T-cell (primary cell): Measurements from ENCODE around the gene KATNAL2. TPM values are rescaled to one million over a fixed set of nuclear protein-coding genes. Genes with fewer than 3 reads are reported as not detected.

ENCODE experiments used
- ATAC-seq, 4 experiments: fragments of 200-7000 bp in 3 of 4; fragments of 150-1000 bp in 1 of 4; cut with Tn5 transposase; replicated peaks in 1 of 4; 1 replicate in 3 of 4; 2 replicates in 1 of 4; pipeline ENCODE4 v1.10.0; 2021; ENCODE audit warnings: moderate library complexity in 3 of 4, mild to moderate bottlenecking in 2 of 4, moderate number of reproducible peaks in 1 of 4
- CTCF ChIA-PET, 2 donors: fragments of 300-600 bp; sonication (Branson Sonifier 250); formaldehyde crosslinking; loops; one replicate each; lab custom pipeline; 2022; ENCODE audit warnings: antibody characterized with exemption in 2 of 2; lab: Charles Lee
- POLR2A ChIA-PET, 2 donors: fragments of 300-600 bp; sonication (Branson Sonifier 250); formaldehyde crosslinking; loops; one replicate each; lab custom pipeline; 2022; ENCODE audit warnings: antibody characterized with exemption in 2 of 2; lab: Charles Lee
- DNase-seq, 35 experiments: peaks; one replicate each; pipeline versions ENCODE4 v3.0.0 to v3.0.0-alpha.2; 2013 to 2023
- H3K27ac ChIP-seq: one replicate; pipeline ENCODE4 v1.5.1; 2013; ENCODE audit warnings: low read length
- H3K27me3 ChIP-seq, 2 experiments: replicated peaks in 1 of 2; 1 replicate in 1 of 2; 2 replicates in 1 of 2; pipeline versions ENCODE4 v1.6.1 to v1.7.0; 2013; ENCODE audit warnings: low read length in 1 of 2, mixed read lengths in 1 of 2; ENCODE audit not compliant: control insufficient read depth in 2 of 2, insufficient read depth in 2 of 2; ENCODE audit errors: extremely low read depth in 1 of 2
- H3K36me3 ChIP-seq, 2 donors: 1 replicate in 1 of 2; 2 replicates in 1 of 2; pipeline versions ENCODE4 v1.6.1 to v1.7.0; 2013; ENCODE audit warnings: low read length in 1 of 2; ENCODE audit not compliant: control insufficient read depth in 2 of 2, insufficient read depth in 1 of 2; ENCODE audit errors: extremely low read depth in 1 of 2
- H3K4me1 ChIP-seq, 2 experiments: 1 replicate in 1 of 2; 2 replicates in 1 of 2; pipeline versions ENCODE4 v1.6.1 to v1.7.0; 2013; ENCODE audit warnings: low read length in 2 of 2, mixed read lengths in 1 of 2; ENCODE audit not compliant: insufficient read depth in 2 of 2, control insufficient read depth in 1 of 2; ENCODE audit errors: extremely low read depth in 1 of 2
- H3K4me3 ChIP-seq, 2 donors: 1 replicate in 1 of 2; 2 replicates in 1 of 2; pipeline versions ENCODE4 v1.5.1 to v1.7.0; 2013; ENCODE audit warnings: mild to moderate bottlenecking in 2 of 2, low read length in 1 of 2, moderate library complexity in 1 of 2; ENCODE audit not compliant: control insufficient read depth in 1 of 2; ENCODE audit errors: extremely low read depth in 1 of 2
- H3K9me3 ChIP-seq: 2 replicates; pipeline ENCODE4 v1.7.0; 2013
- H3K27ac Mint-ChIP-seq, 2 donors: one replicate each; pipeline ENCODE4 v1.8.0; 2020 to 2021; ENCODE audit warnings: mild to moderate bottlenecking in 2 of 2, mixed read lengths in 2 of 2
- H3K27me3 Mint-ChIP-seq, 2 donors: one replicate each; pipeline ENCODE4 v1.8.0; 2021 to 2022; ENCODE audit warnings: mixed read lengths in 2 of 2
- H3K36me3 Mint-ChIP-seq: one replicate; pipeline ENCODE4 v1.8.0; 2021; ENCODE audit warnings: mixed read lengths
- H3K4me1 Mint-ChIP-seq, 3 donors: one replicate each; pipeline ENCODE4 v1.8.0; 2020 to 2022; ENCODE audit warnings: mixed read lengths in 3 of 3, mild to moderate bottlenecking in 1 of 3
- H3K4me3 Mint-ChIP-seq, 3 donors: one replicate each; pipeline ENCODE4 v1.8.0; 2020 to 2022; ENCODE audit warnings: mild to moderate bottlenecking in 3 of 3, mixed read lengths in 3 of 3, moderate library complexity in 3 of 3
- H3K9me3 Mint-ChIP-seq, 3 donors: one replicate each; pipeline ENCODE4 v1.8.0; 2020 to 2022; ENCODE audit warnings: mixed read lengths in 3 of 3
- WGBS: methylation state at CpG from one replicate; pipeline ENCODE4 v1.1.5; 2013; ENCODE audit warnings: missing lambda C conversion rate; ENCODE audit not compliant: insufficient coverage; 5-methylcytosine and 5-hydroxymethylcytosine counted together
- total RNA-seq, 35 experiments: library from RNA in 6 of 35; stranded (reverse) in 6 of 35; fragments of 120-200 nt in 1 of 35; gene quantifications; one replicate each; pipeline versions ENCODE4 v1.2.1 to v1.2.4 and lab custom pipeline; 2013 to 2026

Gene KATNAL2
- total RNA-seq, 5 donors from 2014 or later (not counting 1 experiment from before 2014, with no cell fraction given) = 0.53 to 1.7 (median 0.99) TPM; not detected in 1

DNA sequence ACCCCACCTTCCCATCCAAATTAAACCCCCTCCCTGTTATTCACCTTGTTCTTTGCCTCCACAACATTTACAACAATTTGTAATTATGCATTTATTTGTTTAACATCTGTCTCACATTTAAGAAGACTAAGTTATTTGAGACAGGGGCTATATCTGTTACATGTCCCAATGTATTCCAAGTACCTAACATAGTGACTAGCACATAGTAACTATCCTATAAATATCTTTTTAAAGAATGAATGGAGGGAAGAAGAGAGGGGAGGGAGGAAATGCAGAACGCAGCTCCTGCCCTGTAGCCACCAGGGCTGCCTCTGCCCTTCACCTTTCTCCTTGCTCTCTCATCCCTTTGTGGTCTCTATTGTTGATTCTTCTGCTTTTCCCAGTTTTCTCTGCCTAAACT lies 192.3 kb downstream of the KATNAL2 start:
- no peaks in the 10 kb centered on the region for H3K27me3 Mint-ChIP-seq
- ATAC-seq (no peak), DNase-seq (no peak)
- no CpG with 5 or more reads among the region's 1 CpG for WGBS
- no peak overlapping the region for H3K27ac Mint-ChIP-seq
- no peaks in the 10 kb centered on the region for H3K4me1 Mint-ChIP-seq
- CTCF ChIA-PET = interaction anchor here in 1 of 2 donors (1.0 kb wide), 1 partner anchor 95 kb away, joined by 3 read pairs; no protein-coding TSS in a partner anchor
- POLR2A ChIA-PET = no interaction called here
- H3K9me3 ChIP-seq = no peaks in the 10 kb centered on the region
- no peak overlapping the region for H3K27ac ChIP-seq
- no peaks in the 10 kb centered on the region for H3K9me3 Mint-ChIP-seq
- no peak overlapping the region for H3K4me3 Mint-ChIP-seq
- H3K36me3 ChIP-seq = peaks cover 6 to 62% of the 10 kb centered on the region in 2 donors
- no peaks in the 10 kb centered on the region for H3K4me1 ChIP-seq
- H3K36me3 Mint-ChIP-seq = peaks cover 61% of the 10 kb centered on the region
- H3K4me3 ChIP-seq = no peak overlapping the region
- H3K27me3 ChIP-seq = no peaks in the 10 kb centered on the region

DNA sequence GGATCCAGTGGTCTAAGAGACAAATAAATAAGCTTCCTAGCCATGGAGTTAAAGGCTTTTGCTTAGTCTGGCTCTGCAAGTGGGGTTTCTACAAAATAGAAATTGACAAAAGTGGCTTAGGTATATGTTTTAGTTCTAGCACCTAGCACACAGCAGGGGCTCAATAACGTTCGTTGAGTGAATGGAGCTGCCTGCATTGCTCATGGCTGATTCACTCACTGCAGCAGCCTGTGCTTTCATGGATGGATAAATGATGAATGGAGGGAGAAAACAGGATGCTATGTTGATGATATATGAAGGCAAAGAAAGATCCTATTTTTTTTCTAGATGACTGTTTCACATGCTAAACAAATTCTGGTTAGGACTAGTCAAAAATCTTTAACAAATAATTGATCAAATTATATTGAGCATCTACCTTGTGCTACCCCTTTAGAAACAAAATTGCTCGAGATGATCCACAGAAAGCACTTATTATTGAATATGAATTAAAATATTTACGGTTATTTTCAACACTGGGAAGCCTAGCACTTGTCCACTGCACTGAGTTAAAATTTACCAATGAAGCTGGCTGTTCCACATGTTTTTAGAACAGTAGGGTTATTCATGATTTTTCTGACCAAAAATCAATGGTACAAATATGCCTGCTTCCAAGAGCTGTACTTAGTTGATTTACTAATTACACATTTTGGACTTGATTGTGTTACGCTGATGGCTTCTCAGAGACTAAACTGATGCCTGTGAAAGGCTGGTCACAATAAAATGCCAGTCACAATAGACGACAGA lies 193.3 kb downstream of the KATNAL2 start:
- peaks cover 6 to 65% of the 10 kb centered on the region in 2 donors for H3K36me3 ChIP-seq
- no peak overlapping the region for H3K27ac Mint-ChIP-seq
- H3K9me3 Mint-ChIP-seq = no peaks in the 10 kb centered on the region

DNA sequence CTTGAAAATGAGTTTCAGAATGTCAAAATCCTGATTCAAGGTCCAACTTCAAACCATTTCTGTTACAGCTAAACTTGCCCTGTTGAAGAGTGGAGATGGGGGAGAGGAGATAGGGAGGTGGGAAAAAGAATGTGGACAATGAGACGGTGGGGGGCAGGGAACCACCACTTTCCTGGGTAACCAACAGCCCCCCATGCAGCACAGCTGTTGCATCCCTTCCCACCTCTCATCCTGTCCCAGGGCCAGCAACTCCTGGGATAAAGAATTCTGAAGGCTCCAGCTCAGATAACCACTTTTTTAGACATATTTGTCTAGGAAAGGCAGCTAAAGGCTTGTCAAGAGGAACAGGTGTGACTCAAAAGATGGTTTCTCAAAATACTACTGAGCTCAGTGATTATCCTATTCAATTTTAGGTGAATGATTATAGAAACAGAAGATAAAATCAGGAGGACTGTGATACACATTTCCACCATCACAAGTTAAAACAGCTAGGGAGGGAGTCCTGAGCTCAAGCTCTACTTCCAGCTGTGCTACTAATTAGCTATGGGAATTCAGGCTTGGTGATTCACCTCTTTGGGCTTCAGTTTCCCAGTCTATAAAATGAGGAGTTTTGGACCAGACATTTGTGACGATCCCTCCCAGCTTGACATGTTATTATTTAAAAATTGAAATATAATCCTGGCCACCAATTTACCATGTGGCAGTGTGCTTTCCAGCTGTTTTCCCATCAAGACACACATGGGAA lies 196.6 kb downstream of the KATNAL2 start:
- Mint-ChIP-seq H3K4me3 (no peak overlapping the region), H3K36me3 (peaks cover 67% of the 10 kb centered on the region), H3K27me3 (no peaks in the 10 kb centered on the region), H3K27ac (no peak overlapping the region), H3K4me1 (no peaks in the 10 kb centered on the region), H3K9me3 (no peaks in the 10 kb centered on the region)
- no peak overlapping the region for H3K4me3 ChIP-seq
- H3K27me3 ChIP-seq = no peaks in the 10 kb centered on the region
- DNase-seq (no peak), ATAC-seq (no peak)
- WGBS = no CpG with 5 or more reads among the region's 2 CpGs
- no peaks in the 10 kb centered on the region for H3K4me1 ChIP-seq
- POLR2A ChIA-PET = no interaction called here
- peaks cover 6 to 49% of the 10 kb centered on the region in 2 donors for H3K36me3 ChIP-seq
- CTCF ChIA-PET = interaction anchor here (1.1 kb wide), 3 partner anchors 10 to 12 kb away, joined by 3 to 4 read pairs (median 3); no protein-coding TSS in a partner anchor
- no peak overlapping the region for H3K27ac ChIP-seq
- no peaks in the 10 kb centered on the region for H3K9me3 ChIP-seq

More for the DNA sequence above, 193.3 kb downstream of the KATNAL2 start:
- 97% methylated on average over 3 of the region's 6 CpGs for WGBS
- Mint-ChIP-seq H3K27me3 (no peaks in the 10 kb centered on the region), H3K4me3 (no peak overlapping the region), H3K36me3 (peaks cover 63% of the 10 kb centered on the region), H3K4me1 (no peaks in the 10 kb centered on the region)
- POLR2A ChIA-PET = no interaction called here
- CTCF ChIA-PET = interaction anchor here in 1 of 2 donors (0.7 to 0.8 kb wide), 2 partner anchors 98 to 638 kb away, joined by 3 read pairs; no protein-coding TSS in a partner anchor
- DNase-seq = no peak
- no peaks in the 10 kb centered on the region for H3K9me3 ChIP-seq
- no peaks in the 10 kb centered on the region for H3K4me1 ChIP-seq
- no peaks in the 10 kb centered on the region for H3K27me3 ChIP-seq
- ATAC-seq = no peak
- no peak overlapping the region for H3K27ac ChIP-seq
- H3K4me3 ChIP-seq = no peak overlapping the region

DNA sequence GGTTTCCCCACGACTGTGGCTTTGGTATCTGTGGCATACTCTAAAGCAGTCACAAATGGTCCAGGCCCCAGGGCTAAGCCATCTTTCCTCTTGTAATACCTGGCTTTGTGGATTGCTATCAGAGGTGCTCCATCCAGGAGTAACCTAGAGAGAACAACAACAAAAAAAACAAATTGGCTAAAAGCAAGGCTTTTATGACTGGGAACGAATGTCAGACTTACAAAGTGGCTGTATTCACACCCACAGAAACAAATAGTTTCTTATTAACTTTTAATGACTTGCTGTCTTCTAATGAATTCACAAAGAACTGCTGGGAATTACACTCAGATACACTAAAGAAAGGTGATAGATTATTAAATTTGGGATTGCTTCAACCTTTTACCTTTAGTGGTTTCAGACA lies 197.8 kb downstream of the KATNAL2 start:
- H3K4me1 ChIP-seq = no peaks in the 10 kb centered on the region
- CTCF ChIA-PET = no interaction called here

DNA sequence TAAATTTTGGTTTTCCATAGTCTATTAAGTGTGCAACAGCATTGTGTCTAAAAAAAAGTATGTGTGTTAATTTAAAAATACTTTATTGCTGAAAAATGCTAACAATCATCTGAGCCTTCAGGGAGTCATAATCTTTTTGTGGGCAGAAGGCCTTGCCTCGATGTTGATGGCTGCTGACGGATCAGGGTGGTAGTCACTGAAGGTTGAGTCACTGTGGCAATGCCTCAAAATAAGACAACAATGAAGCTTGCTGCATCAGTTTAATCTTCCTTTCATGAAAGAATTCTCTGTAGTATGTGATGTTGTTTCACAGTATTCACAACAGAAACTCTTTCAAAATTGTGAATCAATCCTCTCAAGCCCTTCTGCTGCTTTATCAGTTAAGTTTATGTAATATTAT lies 201.6 kb downstream of the KATNAL2 start:
- peaks cover 0 to 17% of the 10 kb centered on the region in 2 donors for H3K36me3 ChIP-seq
- H3K4me3 Mint-ChIP-seq = no peak overlapping the region
- ChIA-PET POLR2A (no interaction called here), CTCF (interaction anchor here in 1 of 2 donors (0.6 kb wide), 2 partner anchors 85 to 1978 kb away, joined by 3 to 4 read pairs; no protein-coding TSS in a partner anchor)
- no peaks in the 10 kb centered on the region for H3K27me3 Mint-ChIP-seq
- WGBS = no CpG with 5 or more reads among the region's 2 CpGs
- H3K9me3 Mint-ChIP-seq = no peaks in the 10 kb centered on the region
- H3K36me3 Mint-ChIP-seq = peaks cover 63% of the 10 kb centered on the region
- H3K27ac ChIP-seq = no peak overlapping the region
- no peaks in the 10 kb centered on the region for H3K9me3 ChIP-seq
- H3K27ac Mint-ChIP-seq = no peak overlapping the region
- no peaks in the 10 kb centered on the region for H3K4me1 ChIP-seq
- ATAC-seq (no peak), DNase-seq (no peak)
- H3K4me1 Mint-ChIP-seq = peaks cover 0 to 5% (median 3%) of the 10 kb centered on the region in 3 donors
- H3K4me3 ChIP-seq = no peak overlapping the region
- H3K27me3 ChIP-seq = no peaks in the 10 kb centered on the region

More for the DNA sequence above, 197.8 kb downstream of the KATNAL2 start:
- H3K4me3 ChIP-seq = no peak overlapping the region
- no peaks in the 10 kb centered on the region for H3K27me3 Mint-ChIP-seq
- no CpG with 5 or more reads among the region's 2 CpGs for WGBS
- H3K9me3 Mint-ChIP-seq = no peaks in the 10 kb centered on the region
- H3K27ac ChIP-seq = no peak overlapping the region
- H3K4me3 Mint-ChIP-seq = no peak overlapping the region
- no peaks in the 10 kb centered on the region for H3K27me3 ChIP-seq
- POLR2A ChIA-PET = no interaction called here
- ATAC-seq (no peak), DNase-seq (no peak)
- no peaks in the 10 kb centered on the region for H3K9me3 ChIP-seq
- H3K4me1 Mint-ChIP-seq = no peaks in the 10 kb centered on the region
- no peak overlapping the region for H3K27ac Mint-ChIP-seq
- H3K36me3 Mint-ChIP-seq = peaks cover 72% of the 10 kb centered on the region
- peaks cover 3 to 44% of the 10 kb centered on the region in 2 donors for H3K36me3 ChIP-seq

DNA sequence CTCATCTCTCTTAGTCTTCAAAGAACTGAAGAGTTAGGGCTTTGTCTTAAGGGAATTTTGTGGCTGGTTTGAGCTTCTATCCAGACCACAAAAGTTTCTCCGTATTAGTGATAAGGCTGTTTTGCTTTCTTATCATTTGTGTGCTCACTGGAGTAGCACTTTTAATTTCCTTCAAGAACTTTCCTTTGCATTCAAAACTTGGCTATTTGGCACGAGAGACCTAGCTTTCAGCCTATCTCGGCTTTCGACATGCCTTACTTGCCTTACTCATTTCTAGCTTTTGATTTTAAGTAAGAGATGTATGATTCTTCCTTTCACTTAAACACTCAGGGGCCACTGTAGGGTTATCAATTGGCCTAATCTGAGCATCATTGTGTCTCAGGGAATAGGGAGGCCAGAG lies 203.0 kb downstream of the KATNAL2 start:
- peaks cover 0 to 5% (median 3%) of the 10 kb centered on the region in 3 donors for H3K4me1 Mint-ChIP-seq
- ChIA-PET CTCF (no interaction called here), POLR2A (no interaction called here)
- ATAC-seq (no peak), DNase-seq (no peak)
- H3K9me3 ChIP-seq = no peaks in the 10 kb centered on the region
- peaks cover 57% of the 10 kb centered on the region for H3K36me3 Mint-ChIP-seq
- H3K27ac ChIP-seq = no peak overlapping the region
- H3K4me3 ChIP-seq = no peak overlapping the region
- no peak overlapping the region for H3K4me3 Mint-ChIP-seq
- no peak overlapping the region for H3K27ac Mint-ChIP-seq
- H3K27me3 Mint-ChIP-seq = no peaks in the 10 kb centered on the region
- H3K4me1 ChIP-seq = no peaks in the 10 kb centered on the region
- H3K9me3 Mint-ChIP-seq = no peaks in the 10 kb centered on the region
- H3K27me3 ChIP-seq = no peaks in the 10 kb centered on the region
- H3K36me3 ChIP-seq = peaks cover 0 to 8% of the 10 kb centered on the region in 2 donors
- WGBS = no CpG with 5 or more reads among the region's 4 CpGs
